CD4-positive, alpha-beta T cell treated with Interleukin-6 at 100 ng/mL for 8 hours (primary cell): ENCODE data around the gene RHOBTB1.
"Not testable (repeated sequence)": the region's sequence is repeated elsewhere in the genome, so short reads cannot be mapped to it uniquely, and the experiment has no call there.

Experiments
- DNase-seq: peaks from one replicate; pipeline ENCODE4 v3.0.0-alpha.2; 2020; ENCODE audit warnings: mixed read lengths, low spot score

Gene RHOBTB1

GRCh38 chr10:60906825-60907224 is 37.2 kb downstream of the RHOBTB1 start:
- DNase-seq, result not testable (repeated sequence)

- DNase-seq, result no peak
Measured at GRCh38 chr10:60906411-60906810, 37.6 kb downstream of the RHOBTB1 start.

GRCh38 chr10:60905580-60905979 is 38.4 kb downstream of the RHOBTB1 start:
- DNase-seq, result no peak

- DNase-seq, result no peak
Measured at GRCh38 chr10:60903096-60903495, 40.9 kb downstream of the RHOBTB1 start.

- no peak for DNase-seq
Measured at GRCh38 chr10:60901561-60902235, 42.3 kb downstream of the RHOBTB1 start.

GRCh38 chr10:60899266-60899665 is 44.7 kb downstream of the RHOBTB1 start:
- no peak for DNase-seq

- no peak for DNase-seq
Measured at GRCh38 chr10:60898321-60898720, 45.7 kb downstream of the RHOBTB1 start.

GRCh38 chr10:60896810-60897209 is 47.2 kb downstream of the RHOBTB1 start:
- no peak for DNase-seq

- DNase-seq, result no peak
Measured at GRCh38 chr10:60896033-60896432, 48.0 kb downstream of the RHOBTB1 start.

- no peak for DNase-seq
Measured at GRCh38 chr10:60894786-60895185, 49.2 kb downstream of the RHOBTB1 start.

GRCh38 chr10:60893231-60893630 is 50.8 kb downstream of the RHOBTB1 start:
- no peak for DNase-seq

GRCh38 chr10:60892571-60892970 is 51.4 kb downstream of the RHOBTB1 start:
- DNase-seq, result no peak

- DNase-seq, result no peak
Measured at GRCh38 chr10:60890811-60891210, 53.2 kb downstream of the RHOBTB1 start.

GRCh38 chr10:60883187-60883586 is 60.8 kb downstream of the RHOBTB1 start:
- no peak for DNase-seq

GRCh38 chr10:60878224-60878623 is 65.8 kb downstream of the RHOBTB1 start:
- DNase-seq, result no peak

GRCh38 chr10:60877777-60878120 is 66.2 kb downstream of the RHOBTB1 start:
- no peak for DNase-seq

- no peak for DNase-seq
Measured at GRCh38 chr10:60877061-60877776, 66.8 kb downstream of the RHOBTB1 start.

GRCh38 chr10:60873758-60874157 is 70.2 kb downstream of the RHOBTB1 start:
- DNase-seq, result no peak

- DNase-seq, result no peak
Measured at GRCh38 chr10:60872451-60872850, 71.5 kb downstream of the RHOBTB1 start.

GRCh38 chr10:60871215-60871614 is 72.8 kb downstream of the RHOBTB1 start:
- no peak for DNase-seq

- DNase-seq, result no peak
Measured at GRCh38 chr10:60870803-60871202, 73.2 kb downstream of the RHOBTB1 start.

- no peak for DNase-seq
Measured at GRCh38 chr10:60870416-60870728, 73.6 kb downstream of the RHOBTB1 start.

- no peak for DNase-seq
Measured at GRCh38 chr10:60869652-60870415, 74.2 kb downstream of the RHOBTB1 start.
